Measurements from ENCODE around the gene IFFO2. TPM values are rescaled to one million over a fixed set of nuclear protein-coding genes. Genes with fewer than 3 reads are reported as not detected.

The IFFO2 gene
- total and polyA plus RNA-seq, 2 of the 13 experiments (the other 11 are each of a cell fraction or from before 2014, with no cell fraction given), result 7.3 to 16.7 TPM

- no peak for TF ChIP-seq ZNF597 (CRISPR knock-in tag; IDR thresholded peaks at IDR 0.05)
- TF ChIP-seq CREB1 (IDR thresholded peaks at IDR 0.05), result peak; percentile 70
- peak; percentile 77 for TF ChIP-seq CREB1 (CRISPR knock-in tag; IDR thresholded peaks at IDR 0.05)
- TF ChIP-seq CC2D1A (CRISPR knock-in tag; IDR thresholded peaks at IDR 0.05), result no peak
- TF ChIP-seq ZNF772 (CRISPR knock-in tag; IDR thresholded peaks at IDR 0.05), result peak; percentile 37; the same call in 1 of the 2 replicates
- TF ChIP-seq HNRNPL (IDR thresholded peaks at IDR 0.05; ENCODE audit: low read depth, low read length), result no peak
- no peak for TF ChIP-seq ZNF282 (IDR thresholded peaks at IDR 0.05; ENCODE audit: partially characterized antibody)
- peak; percentile 88 for TF ChIP-seq ZNF333 (CRISPR knock-in tag; IDR thresholded peaks at IDR 0.05; ENCODE audit: borderline replicate concordance)
- no peak for TF ChIP-seq LRRFIP1 (CRISPR knock-in tag; conservative IDR thresholded peaks at IDR 0.05)
- no peak for TF ChIP-seq ZBTB37 (CRISPR knock-in tag; IDR thresholded peaks at IDR 0.05)
- no peak for TF ChIP-seq JUND (CRISPR knock-in tag; IDR thresholded peaks at IDR 0.05)
- TF ChIP-seq ZMYM3 (CRISPR knock-in tag; IDR thresholded peaks at IDR 0.05), result no peak
- no peak for TF ChIP-seq ZNF382 (CRISPR knock-in tag; IDR thresholded peaks at IDR 0.05; ENCODE audit: borderline replicate concordance)
- no peak for TF ChIP-seq GATA4 (IDR thresholded peaks at IDR 0.05; ENCODE audit: borderline replicate concordance, low read depth)
- peak; percentile 77 for TF ChIP-seq MNT (IDR thresholded peaks at IDR 0.05)
- no peak for TF ChIP-seq MATR3 (CRISPR knock-in tag; IDR thresholded peaks at IDR 0.05)
- peak; percentile 60; the same call in 1 of the 2 replicates for TF ChIP-seq ZNF230 (CRISPR knock-in tag; IDR thresholded peaks at IDR 0.05)
- TF ChIP-seq MAZ (IDR thresholded peaks at IDR 0.05; ENCODE audit: borderline replicate concordance, low read depth, low read length), result no peak; the same call in 1 of the 2 replicates
- TF ChIP-seq MAZ (CRISPR knock-in tag; IDR thresholded peaks at IDR 0.05; ENCODE audit: low read depth), result peak; percentile 9
- no peak for TF ChIP-seq MBNL3 (CRISPR knock-in tag; conservative IDR thresholded peaks at IDR 0.05)
- TF ChIP-seq ZFY (CRISPR knock-in tag; IDR thresholded peaks at IDR 0.05), result peak; percentile 53; the same call in 1 of the 2 replicates
- no peak for TF ChIP-seq ZKSCAN1 (IDR thresholded peaks at IDR 0.05; ENCODE audit: low read length)
- 0 out of 2 replicates have a peak, but pooled peaks have one; percentile 25 for TF ChIP-seq FOXK1 (CRISPR knock-in tag; IDR thresholded peaks at IDR 0.05; ENCODE audit: borderline replicate concordance, low read depth)
- peak; percentile 2 for TF ChIP-seq SKI (IDR thresholded peaks at IDR 0.05; ENCODE audit: partially characterized antibody)
- TF ChIP-seq PTBP1 (IDR thresholded peaks at IDR 0.05; ENCODE audit: low read depth, low read length, poor library complexity, severe bottlenecking), result no peak
These were observed 53.8 kb downstream of the IFFO2 start, which contains the start of gene ALDH4A1 (continued) for GRCh38 chr1:18902523-18903290.
